GM19239 (cell line): ENCODE results near the gene DCLK1.
"Not testable (repeated sequence)": the region's sequence is repeated elsewhere in the genome, so short reads cannot be mapped to it uniquely, and the experiment has no call there.

Source experiments
- DNase-seq: peaks from one replicate; pipeline ENCODE4 v3.0.0; 2011; ENCODE audit warnings: low spot score; ENCODE audit not compliant: insufficient read length
- FAIRE-seq: peaks from 2 replicates; lab custom pipeline; 2011; peaks lifted over from hg19 to GRCh38; lab: Jason Lieb, UNC

Gene DCLK1

GRCh38 chr13:35993686-35994085 lies 137.5 kb downstream of the DCLK1 start:
- DNase-seq (no peak), FAIRE-seq (no peak)

DNA sequence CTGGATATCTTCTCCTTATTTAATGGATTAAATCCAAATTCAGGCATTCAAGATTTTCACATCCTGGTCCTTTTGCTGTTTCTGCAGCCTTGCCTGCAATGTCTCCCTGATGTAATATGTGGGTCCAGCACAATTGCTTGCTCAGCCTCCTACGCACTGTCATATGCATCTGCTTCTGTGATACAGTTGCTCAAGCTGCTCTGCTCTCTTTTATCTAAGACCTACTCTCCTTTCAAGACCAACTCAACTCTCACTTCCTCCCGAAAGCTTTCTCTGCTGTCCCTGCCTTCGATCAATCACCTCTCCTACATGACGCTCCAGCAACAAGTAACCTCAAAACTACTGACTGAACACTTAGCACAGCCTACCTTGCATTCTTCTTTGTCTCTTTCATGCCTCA lies 138.2 kb downstream of the DCLK1 start:
- no peak for FAIRE-seq
- no peak for DNase-seq

DNA sequence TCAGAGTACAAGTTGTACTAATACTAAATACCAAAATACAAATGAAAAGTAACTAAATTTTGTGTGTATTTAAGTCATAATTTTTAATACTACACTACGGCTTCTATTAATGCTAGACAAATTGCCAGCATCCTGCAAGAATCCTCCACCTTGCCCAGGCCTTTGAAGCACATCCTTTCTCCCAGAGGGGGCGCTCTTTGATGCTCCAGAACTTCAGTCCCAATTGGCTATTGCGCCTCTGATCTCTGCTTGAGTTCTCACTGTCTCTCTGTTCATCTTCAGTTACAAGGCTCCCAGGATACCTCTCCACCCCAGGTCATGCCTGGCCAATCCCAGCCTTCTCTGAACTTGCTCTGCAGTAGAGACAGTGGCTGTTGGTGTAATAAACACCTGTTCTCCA lies 141.0 kb downstream of the DCLK1 start:
- FAIRE-seq = no peak
- no peak for DNase-seq

DNA sequence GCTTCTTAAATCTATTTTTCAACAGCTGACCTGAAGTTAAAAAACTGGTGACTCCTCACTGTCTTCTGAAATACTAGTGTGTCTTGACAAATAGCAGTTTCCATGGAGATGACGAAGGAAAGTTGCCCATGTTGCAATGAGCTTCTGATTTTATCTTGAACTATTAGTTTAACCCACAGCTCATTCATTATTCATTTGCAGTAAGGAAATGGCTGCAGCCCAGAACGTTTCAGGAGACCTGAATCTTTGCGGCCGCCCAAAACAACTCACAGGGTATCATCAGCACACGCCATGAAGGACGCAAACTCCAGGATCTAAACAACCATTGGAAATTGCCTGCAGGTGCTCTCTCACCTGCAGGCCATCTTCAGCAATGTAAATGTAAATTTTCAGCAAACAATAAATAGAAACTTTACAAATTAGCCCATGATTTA lies 142.5 kb downstream of the DCLK1 start:
- DNase-seq = no peak
- no peak for FAIRE-seq

GRCh38 chr13:35987572-35988513 lies 143.3 kb downstream of the DCLK1 start:
- no peak for FAIRE-seq
- no peak for DNase-seq

DNA sequence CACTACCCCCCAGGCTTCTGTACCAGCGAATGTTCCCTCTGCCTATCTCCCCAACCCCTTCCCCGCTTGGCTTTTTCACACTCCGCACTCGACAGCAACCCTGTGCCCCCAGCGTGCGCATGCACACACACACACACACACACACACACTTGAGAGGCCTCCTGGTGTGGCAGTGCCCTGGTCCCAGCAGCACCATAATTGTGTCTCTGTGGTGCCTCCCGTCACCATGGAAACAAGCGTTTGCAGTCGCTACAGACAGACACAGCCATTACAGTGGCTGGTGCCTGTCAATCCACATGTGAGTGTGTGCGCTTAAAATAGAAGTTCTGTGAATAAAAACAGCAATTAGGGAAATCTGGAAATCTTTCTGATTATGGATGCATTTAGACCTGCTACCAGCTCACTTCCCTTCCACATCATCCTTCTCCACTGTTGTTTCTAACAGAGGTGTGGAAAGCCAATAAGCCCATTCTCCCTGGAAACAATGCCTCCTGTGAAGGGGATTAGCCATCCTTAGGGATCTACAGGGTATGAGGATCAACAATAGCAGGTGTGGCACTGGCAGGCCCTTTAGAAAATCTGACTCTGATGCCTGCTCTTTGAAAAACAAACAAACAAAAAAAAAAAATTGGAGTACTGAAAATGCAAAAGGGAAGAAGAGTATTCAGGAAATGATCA lies 146.3 kb downstream of the DCLK1 start:
- FAIRE-seq (no peak), DNase-seq (no peak)

DNA sequence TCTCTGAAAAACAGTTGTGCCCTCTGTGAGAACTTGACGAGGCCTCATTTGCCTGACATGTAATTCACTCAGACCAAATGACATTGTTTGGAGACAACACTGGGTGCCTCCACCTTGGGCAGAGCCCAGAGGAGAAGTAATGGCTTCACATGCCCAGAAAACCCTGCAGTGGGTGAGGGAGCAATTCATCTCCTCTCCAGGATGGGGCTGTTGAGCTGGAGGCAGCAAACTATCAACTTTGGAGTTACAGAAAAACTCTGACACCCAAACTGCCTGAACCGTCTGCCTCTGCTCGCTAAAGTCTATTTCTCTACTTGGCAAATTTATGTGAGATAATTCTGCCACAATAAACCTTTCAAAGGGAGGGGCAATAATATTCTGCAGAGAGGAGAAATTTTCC lies 146.9 kb downstream of the DCLK1 start:
- DNase-seq (no peak), FAIRE-seq (no peak)

GRCh38 chr13:35983703-35984102 lies 147.5 kb downstream of the DCLK1 start:
- FAIRE-seq, DNase-seq: not testable (repeated sequence)

- DNase-seq (no peak), FAIRE-seq (no peak)
These were observed 148.0 kb downstream of the DCLK1 start for GRCh38 chr13:35983206-35983605.

- DNase-seq (no peak), FAIRE-seq (no peak)
These were observed 151.7 kb downstream of the DCLK1 start for GRCh38 chr13:35979361-35979951.

- DNase-seq (peak; percentile 26), FAIRE-seq (peak; percentile 74)
These were observed 152.4 kb downstream of the DCLK1 start for GRCh38 chr13:35978607-35979316.

DNA sequence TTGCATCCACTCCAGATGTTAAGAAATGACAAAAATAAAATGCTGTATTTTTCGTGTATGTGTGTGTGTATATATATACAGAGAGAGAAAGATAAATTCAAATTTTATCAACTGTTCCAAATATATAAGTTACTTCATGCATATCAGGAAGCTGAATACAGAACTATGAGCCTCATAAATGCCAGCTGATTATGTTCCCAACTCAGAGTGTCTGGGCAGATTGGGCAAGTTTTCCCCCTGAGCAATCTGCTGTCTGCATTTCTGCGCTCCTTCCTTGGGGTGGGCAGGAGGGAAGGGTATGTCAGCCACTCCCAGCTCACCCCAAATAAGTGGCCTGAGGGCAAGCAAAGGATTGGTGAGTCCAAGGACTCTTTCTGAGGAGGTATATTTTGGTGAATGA lies 154.1 kb downstream of the DCLK1 start:
- no peak for FAIRE-seq
- DNase-seq = no peak

GRCh38 chr13:35976126-35976525 lies 155.1 kb downstream of the DCLK1 start:
- DNase-seq = no peak
- no peak for FAIRE-seq

GRCh38 chr13:35966951-35967350 lies 164.2 kb downstream of the DCLK1 start:
- DNase-seq, FAIRE-seq: not testable (repeated sequence)

GRCh38 chr13:35966024-35966423 lies 165.2 kb downstream of the DCLK1 start:
- no peak for FAIRE-seq

DNA sequence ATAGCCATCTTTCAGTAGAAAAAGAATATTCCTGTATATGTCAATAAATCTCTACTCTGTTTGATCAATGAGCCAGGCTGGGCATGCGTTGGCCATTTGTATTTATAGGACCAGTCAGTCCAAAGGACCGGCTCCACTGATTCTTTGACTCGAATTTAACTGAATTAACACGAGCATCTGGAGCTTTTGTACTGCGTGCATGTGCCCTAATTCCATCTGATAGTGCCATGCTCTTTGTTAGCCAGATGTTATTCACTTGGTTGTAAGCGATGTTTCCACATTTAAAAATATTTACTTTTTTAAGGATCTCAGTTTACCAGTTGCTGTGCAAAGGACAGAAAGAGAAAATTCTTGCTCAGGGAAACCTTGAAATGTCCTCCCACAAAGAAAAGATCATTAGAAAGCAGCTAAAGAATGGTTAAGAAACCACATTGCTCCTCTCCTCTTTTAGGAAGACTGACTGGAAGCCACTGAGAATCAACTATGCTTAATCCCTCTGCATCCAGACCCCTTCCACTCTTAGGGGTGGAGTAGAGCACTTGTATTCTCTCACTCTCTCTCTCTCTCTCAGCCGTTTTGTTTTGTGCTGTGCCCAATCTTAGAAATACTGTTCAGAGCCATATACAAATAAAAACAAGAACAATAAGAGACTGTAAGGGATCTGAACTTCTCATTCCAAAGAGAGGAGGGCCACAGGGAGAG lies 165.8 kb downstream of the DCLK1 start:
- no peak for FAIRE-seq

More at GRCh38 chr13:35966024-35966423, 165.2 kb downstream of the DCLK1 start:
- DNase-seq = no peak

GRCh38 chr13:35964863-35965180 lies 166.4 kb downstream of the DCLK1 start:
- FAIRE-seq = no peak
- DNase-seq = no peak

More for the DNA sequence above, 165.8 kb downstream of the DCLK1 start:
- DNase-seq = no peak

DNA sequence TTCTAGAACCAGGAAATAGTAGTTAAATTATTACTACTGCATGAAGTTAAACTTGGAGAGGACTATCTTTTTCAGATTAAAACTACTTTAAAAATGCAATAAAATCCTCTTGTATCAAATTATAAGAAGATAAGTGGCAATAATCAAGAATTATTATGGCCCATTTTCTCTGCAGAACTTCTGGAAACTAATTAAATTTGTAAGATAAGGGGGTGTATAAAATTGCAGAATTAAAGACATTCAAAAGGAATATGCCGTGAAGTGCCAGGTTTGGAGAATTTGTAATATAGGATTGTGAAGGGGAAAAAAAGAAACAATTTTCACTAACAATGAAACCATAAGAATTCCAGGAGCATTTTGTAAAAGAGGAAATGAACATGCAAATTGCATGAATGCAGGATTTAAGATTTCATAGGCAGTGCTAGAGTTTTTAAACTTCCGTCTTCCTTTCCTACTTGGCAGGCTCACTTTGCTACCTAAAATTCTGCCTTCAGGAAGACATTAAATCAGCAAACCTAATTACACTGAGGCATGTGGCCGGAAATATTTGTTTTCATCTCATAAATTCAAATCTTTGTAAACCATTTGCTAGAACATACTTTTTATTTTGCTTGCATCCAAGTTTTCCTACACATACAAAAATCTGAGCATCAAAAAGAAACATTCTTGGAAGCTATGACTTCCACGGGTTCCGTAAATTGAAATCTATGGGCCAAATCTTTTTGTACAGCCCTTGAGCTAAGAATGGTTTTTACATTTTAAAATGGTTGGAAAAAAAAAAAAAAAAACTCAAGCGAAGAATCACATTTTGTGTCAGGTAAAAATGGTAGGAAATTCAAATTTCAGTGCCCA lies 166.9 kb downstream of the DCLK1 start:
- DNase-seq (no peak), FAIRE-seq (no peak)
